HG03039 (cell line): ENCODE data around the gene PSME3.

Experiments
- ATAC-seq: cut with Tn5 transposase; IDR thresholded peaks from one replicate; pipeline ENCODE4 v1.9.1; 2021; ENCODE audit warnings: mild to moderate bottlenecking, moderate library complexity; ENCODE audit not compliant: unreplicated experiment

PSME3 gene

DNA sequence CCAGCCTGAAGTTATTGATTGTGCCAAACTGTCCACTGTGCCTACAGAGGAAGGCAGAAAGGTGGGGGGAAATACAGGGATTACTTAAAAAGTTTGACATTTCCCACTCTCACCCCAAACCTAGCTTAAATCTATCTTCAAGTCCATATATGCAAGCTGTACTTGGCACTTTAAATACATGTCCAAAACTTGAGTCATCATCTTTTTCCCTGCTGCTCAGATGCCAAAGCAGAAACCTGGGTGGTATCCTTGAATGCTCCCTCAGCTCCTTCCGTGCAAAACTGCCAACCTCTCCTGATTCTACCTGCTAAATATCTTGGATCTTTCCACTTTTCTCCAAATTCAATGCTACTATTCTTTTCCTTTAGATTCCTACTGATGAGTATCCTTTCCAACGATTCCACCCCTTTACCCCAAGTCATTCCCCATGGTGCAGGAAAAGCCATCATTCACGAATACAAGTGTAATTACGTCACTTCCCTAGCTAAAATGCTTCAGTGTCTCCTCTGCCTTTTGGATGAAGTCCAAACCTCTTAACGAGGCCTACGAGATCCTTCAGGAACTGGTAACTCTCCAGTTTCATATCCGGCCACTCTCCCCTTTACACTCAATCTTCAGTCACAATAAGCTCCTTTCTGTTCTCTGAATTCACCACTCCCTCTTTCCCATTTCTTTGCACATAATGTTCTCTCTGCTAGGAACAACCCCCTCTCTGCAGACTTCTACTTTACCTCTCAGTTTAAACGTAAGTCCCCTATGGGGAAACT is 18.4 kb upstream of the PSME3 start:
- ATAC-seq: no peak

DNA sequence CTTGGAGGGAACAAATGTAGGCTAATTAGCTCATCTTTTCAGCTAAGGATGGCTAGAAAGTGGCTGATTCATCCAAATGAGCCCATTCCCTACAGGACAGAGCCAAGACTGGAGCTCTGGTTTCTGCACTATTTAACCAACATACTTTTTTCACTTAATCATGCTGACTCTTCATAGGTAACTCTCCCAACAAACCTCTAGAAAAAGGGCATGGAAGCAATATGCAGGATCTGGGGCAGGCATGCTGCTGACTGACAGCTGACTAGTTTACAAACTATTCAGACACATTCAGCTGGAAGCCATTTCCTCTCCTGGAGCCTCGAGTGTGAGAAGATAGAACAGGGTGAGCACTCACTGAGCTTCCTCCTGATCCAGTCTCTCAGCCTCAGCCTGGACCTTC is 15.3 kb upstream of the PSME3 start:
- ATAC-seq: no peak

DNA sequence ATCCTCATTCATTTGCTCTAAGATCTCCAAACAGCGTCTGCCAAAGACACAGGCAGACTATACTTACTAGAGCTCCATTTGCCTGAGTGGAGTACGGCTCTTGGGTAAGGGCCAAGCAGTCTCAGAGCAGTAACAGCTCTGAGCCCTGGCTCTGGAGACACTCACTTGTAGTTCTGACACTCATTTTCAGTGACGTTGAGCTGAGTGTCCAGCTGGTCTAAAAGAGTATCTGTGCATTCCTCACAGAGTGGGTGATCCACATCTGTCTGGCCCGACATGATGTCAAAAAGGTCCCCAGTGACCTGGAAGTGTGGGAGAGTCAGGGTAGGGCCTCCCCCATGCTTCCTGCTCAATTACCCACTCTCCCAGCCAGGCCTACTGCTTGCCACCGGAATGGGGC is 14.8 kb upstream of the PSME3 start:
- ATAC-seq: no peak

DNA sequence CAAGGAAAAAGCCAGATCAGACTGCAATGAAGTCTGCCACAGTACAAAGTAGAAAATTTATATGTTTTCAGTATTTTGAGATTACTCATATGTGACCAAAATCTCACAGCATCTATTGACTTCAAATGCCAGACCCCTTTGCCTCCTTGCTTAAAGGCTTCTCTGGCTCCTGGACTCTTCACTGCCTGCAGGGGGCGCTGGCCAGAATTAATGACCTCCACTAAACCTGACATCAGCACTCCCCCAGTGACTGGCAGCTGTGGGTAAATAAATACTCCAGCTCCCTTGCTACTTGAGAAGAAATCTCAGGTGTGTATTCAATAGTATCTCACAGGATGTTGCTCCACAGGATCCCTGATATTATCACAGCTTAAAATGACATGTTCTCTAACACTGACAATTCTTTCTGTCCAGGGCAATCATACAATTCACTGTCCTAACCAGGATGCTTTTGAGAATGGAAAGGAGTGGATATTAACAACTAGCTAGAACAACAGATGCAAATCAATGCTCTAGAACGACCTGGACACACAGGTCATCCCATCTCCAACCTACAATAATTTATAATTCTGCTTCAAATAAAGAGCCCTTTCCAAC is 13.2 kb upstream of the PSME3 start:
- ATAC-seq: no peak

DNA sequence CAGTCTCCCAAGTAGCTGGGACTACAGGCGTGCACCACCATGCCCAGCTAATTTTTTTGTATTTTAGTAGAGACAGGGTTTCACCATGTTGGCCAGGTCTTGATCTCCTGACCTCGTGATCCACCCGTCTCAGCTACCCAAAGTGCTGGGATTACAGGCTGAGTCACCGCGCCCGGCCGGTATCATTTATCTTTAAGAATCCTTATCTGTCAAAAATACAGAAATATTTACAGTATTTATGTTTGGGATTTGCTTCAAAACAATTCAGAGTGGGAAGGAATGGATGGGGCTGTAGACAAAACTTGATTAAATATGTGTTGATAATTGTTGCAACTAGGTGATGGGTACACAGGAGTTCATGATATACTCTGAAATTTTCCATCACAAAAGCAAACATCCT is 12.0 kb upstream of the PSME3 start:
- ATAC-seq: no peak

DNA sequence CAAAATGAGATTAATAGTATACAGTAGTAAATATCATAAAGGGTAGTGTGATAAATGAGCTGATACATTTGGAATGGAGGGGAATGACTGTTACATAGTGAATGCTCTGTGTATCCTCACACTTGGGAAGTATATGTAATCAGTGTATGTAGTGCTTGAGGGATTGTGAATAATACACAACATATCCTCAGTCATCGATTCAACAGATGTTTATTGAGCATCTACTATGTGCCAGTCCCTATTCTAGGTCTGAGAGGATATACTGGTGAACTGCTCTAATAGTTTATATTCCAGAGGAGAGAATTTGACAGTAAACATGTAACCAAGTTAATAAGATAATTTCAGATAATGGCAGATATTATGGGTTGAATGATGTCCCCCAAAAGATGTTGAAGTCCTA is 5.7 kb upstream of the PSME3 start:
- ATAC-seq: no peak

DNA sequence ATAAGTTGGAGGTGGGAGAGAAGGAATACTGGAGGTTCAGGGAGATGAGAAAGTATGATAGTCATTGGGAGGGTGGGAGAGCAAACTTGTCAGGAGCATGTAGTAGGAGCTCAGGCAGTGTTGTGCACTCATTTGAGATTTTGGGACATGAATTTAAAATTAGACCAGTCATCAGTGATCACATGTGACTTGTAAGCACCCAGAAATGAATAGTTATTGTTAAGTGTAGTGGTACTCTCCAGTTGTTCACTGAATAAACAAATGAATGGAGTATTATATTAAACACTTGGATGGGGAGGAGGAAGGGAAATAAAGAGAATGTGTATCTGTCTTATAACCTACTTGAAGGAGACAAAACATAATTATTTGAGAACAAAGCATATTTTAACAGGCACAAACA is 2.2 kb upstream of the PSME3 start:
- ATAC-seq: no peak

DNA sequence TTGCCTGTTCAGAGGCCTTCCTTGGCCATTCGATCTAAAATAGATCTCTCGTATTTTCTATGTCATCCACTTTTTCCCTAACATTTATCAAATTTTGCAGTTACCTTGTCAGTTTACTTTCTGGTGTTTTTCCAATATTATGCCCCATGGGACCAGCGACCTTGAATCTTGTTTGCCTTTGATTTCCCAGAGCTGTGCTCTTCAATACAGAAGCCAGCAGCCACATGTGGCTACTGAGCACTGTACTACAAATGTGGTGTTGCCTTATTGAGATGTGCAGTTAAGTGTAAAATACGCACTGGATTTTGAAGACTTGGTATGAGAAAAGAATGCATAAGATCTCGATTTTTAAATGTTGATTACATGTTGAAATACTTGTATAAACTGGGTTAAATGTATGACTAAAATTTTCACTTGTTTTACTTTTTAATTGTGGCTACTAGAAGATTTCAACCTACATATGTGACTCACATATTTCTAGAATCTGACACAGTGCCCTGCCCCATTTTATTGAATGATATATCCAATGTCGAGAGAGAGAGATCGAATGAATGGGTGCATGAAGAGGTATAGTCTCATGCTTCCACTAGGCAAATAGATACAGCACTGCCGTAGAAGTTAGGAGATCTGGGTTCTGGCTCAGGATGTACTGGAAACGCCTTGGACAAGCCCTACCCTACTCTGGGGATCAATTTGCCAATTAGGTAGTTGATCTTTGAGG is 824 bp upstream of the PSME3 start:
- ATAC-seq: no peak

DNA sequence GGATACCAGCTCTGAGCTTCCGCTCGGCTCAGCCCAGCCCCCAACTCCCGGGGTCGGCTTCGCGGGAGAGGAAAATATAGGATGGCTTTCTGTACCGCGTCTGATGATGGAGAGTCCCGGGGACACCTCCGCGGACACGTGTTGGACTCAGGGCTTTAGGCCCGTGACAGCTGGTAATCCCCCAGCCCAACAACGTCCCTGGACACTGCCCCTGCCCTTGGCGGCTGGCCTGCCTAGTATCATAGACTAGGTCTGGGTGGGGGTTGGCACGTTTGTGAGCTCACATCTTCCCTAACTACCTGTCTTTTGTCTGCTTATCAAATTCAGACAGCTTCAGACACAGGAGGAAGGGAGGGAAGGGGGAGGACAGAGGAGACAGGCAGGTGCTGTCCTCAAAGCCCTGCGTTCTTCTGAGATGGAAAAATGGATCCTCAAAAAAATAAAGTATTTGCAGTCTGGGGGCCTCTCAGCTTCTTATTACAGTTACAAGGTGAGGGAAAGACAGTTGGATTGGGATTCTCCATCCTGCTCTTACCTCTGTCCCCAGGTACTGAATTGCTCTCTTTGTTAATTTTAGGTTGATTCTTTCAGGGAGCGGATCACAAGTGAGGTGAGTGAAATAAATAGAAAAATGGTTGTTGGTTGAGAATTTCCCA is 698 bp downstream of the PSME3 start:
- peak; percentile 6 for ATAC-seq

DNA sequence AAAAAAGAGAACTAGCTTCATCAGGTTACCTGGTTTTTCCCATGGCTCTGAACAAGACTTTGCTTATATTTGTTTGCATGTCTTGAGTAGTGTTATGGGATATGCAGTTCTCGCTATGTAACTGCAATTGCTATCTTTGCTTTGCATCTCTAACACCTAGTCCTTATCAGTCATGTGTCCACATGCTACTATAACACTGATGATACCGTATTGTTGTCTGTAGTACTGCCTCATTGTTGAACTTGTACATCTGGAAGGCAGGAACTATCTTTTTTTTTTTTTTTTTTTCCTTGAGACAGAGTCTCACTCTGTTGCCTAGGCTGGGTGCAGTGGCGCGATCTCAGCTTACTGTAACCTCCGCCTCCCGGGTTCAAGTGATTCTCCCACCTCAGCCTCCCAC is 2.5 kb downstream of the PSME3 start:
- no peak for ATAC-seq

DNA sequence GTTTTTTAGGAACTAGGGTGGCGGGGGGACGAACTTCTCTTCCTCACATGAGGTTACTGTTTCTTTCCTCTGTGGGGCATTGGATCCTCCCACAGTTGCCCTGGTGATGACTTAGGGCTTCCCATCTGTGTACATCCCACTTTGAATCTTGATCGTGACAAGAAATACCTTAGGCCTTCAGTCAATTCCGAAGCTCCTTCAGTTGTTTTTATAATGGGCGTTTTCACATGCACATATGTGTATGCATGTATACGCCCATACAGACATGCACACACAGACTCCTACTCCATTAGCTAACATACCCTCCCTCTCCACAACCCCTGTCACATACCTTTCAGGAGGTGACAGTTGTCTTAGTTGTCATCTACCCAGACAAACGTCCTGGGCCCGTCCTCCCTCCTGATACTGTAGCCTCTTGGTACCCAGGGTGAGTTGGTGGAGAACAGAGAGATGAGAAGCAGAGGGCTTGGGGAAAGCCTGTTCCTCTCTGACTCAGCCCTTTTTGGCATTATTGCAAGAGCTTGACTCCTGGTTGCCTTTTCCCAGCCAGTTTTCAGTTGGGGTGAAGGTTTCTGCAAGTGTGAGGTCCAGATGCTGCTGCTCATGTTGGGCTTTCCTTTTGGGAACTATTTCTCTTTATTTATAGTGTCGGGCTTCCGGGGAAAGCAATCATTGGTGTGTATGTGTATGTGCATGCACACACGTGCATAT is 8.9 kb downstream of the PSME3 start:
- no peak for ATAC-seq

DNA sequence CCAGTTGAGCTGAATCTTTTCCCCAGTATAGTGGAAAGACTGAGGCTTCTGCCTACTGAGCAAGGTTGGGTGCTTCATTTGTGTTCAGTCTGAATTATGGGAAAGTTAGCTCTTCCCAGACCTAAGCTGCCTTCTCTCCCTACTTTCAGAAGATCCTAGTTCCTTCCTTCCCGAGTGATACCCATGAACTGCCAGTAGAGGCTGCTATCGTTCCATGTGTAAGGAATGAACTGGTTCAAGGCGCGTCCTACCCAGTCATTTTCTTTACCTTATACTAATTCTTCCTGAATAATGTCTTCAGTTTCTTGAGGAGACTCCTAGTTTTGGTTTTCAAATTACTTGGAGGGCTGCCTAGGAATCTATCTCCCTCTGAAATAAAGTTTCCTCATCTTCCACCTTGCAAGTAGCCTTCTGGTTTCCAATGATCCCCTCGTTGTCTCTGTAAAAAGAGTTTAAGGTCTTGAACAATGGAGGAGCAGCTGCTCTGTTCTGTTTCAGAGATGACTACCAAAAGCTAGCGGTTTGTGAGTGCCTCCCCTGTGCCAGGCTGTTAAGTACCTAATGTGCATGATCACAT is 10.2 kb downstream of the PSME3 start:
- ATAC-seq: no peak

DNA sequence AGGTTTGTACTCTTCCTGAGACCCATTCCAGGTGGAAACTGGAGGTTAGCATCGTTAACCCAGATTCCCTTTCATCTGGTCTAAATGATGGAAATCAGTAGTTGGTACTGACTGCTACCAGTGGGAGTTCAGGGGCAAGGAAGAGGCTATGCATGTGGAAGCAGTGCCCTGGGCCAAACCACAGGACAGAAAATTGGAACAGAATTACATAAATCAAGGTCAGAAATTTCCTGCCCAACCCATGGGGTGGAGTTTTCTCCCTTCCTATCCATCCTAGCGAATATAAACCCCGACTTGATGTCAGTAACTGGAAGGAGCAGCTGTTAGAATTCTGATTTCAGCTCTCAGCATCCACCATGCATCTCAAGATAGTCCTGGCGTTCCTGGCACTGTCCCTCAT is 11.1 kb downstream of the PSME3 start, which contains the start of gene AOC2:
AOC2 (plus strand) TSS at position 310 of the 400 bp plus-strand sequence; CDS start at position 357, 47 bp downstream.
- ATAC-seq: no peak

DNA sequence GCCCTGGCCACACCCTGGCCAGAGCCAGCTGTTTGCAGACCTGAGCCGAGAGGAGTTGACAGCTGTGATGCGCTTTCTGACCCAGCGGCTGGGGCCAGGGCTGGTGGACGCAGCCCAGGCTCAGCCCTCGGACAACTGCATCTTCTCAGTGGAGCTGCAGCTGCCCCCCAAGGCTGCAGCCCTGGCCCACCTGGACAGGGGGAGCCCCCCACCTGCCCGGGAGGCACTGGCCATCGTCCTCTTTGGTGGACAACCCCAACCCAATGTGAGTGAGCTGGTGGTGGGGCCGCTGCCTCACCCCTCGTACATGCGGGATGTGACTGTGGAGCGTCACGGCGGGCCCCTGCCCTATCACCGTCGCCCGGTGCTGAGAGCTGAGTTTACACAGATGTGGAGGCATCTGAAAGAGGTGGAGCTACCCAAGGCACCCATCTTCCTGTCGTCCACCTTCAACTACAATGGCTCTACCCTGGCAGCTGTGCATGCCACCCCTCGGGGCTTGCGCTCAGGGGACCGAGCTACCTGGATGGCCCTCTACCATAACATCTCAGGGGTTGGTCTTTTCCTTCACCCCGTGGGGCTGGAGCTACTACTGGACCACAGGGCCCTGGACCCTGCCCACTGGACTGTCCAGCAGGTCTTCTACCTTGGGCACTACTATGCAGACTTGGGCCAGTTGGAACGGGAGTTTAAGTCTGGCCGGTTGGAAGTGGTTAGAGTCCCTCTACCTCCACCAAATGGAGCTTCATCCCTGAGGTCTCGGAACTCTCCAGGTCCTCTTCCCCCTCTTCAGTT is 11.8 kb downstream of the PSME3 start:
- no peak for ATAC-seq

DNA sequence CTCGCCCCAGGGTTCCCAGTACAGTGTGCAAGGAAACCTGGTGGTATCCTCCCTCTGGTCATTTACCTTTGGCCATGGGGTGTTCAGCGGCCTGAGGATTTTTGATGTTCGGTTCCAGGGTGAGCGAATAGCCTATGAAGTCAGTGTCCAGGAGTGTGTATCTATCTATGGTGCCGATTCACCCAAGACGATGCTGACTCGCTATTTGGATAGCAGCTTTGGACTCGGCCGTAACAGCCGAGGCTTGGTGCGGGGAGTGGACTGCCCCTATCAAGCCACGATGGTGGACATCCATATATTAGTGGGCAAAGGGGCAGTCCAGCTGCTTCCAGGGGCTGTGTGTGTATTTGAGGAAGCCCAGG is 12.3 kb downstream of the PSME3 start:
- ATAC-seq: no peak

DNA sequence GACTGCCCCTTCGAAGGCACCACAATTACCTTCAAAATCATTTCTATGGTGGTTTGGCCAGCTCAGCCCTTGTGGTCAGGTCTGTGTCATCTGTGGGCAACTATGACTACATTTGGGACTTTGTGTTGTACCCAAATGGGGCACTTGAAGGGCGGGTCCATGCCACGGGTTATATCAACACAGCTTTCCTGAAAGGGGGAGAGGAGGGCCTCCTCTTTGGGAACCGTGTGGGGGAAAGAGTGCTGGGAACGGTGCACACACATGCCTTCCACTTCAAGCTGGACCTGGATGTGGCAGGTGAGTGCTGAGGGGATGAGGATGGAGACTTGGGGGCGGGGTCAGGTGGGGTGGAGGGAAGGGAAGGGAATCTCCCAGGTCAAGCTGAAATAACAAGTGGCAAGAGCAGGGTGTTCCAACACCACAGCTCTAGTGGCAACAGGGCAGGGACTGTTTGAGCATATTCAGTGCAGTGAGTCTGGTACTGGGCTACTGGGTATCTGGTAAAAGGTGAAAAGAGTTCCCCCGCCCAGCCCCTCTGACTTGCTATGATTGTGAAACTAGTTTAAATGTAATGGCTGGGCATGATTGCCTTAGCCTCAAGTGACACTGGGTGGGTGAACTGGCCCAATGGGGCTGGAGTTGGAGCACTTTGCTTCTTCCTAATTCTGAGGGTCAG is 12.9 kb downstream of the PSME3 start:
- no peak for ATAC-seq

DNA sequence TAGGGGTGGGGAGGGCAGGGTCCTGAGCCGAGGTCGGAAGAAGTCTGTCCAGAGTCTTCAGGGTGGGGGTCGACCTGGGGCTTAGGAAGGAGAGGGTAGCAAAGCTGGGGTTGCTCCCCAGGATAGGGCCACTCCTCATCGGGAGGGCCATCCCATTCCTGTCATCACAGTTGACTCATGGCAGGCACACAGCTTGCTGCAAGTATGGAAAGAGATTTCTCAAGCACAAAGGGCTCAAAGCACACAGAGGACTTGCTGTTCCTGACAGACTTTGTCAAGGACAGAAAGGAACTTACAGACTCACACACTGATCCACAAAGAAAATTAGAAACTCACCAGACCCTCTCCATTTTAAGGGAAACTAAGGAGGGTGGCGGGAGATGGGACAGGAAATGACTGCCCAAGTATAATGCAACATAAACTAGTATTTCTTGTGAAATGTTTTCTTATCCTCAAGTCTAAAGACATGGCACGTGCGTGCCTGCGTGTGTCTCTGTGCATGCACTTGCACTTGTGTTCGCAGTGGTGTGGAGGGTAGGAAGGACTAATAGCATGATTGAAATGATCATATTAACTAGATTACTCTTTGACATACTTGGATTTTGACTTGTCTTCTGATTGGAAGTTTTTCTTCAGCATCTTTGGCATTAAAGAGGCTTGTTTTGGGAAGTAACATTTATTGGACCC is 13.5 kb downstream of the PSME3 start:
- no peak for ATAC-seq

DNA sequence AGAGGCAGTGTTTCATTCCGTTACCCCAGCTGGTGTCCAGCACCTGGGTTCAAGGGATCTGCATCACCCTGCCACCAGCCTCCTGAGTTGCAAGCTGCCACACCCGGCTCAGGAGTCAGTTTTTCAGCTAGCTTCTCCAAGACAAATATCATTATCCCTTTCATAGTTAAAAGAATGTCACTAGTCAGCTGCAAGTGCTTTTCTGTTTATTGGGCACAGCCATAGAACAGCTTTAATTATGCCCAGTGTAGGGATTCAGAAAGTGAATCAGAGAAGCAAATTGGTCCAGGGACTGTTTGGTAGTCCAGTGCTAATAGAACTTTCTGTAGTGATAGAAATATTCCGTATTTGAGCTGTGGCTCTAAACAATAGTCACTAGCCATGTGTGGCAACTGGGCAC is 14.9 kb downstream of the PSME3 start:
- ATAC-seq: no peak

DNA sequence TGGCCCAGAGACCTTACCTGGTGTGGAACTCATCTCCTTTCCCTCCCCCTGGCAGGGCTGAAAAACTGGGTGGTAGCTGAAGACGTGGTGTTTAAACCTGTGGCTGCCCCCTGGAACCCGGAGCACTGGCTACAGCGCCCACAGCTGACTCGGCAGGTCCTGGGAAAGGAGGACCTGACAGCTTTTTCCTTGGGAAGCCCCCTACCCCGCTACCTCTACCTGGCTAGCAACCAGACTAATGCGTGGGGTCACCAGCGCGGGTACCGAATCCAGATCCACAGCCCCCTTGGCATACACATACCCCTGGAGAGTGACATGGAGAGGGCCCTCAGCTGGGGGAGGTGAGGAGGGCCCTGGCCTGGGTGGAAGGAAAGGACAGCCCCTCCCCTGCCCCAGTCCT is 15.8 kb downstream of the PSME3 start:
- no peak for ATAC-seq
